ENCODE results near the gene PACSIN1. TPM values are rescaled to one million over a fixed set of nuclear protein-coding genes. Genes with fewer than 3 reads are reported as not detected.

Gene PACSIN1
- total and polyA plus RNA-seq, 2 of the 4 experiments (the other 2 are of a cell fraction), result 0.02 TPM; not detected in 1

DNA sequence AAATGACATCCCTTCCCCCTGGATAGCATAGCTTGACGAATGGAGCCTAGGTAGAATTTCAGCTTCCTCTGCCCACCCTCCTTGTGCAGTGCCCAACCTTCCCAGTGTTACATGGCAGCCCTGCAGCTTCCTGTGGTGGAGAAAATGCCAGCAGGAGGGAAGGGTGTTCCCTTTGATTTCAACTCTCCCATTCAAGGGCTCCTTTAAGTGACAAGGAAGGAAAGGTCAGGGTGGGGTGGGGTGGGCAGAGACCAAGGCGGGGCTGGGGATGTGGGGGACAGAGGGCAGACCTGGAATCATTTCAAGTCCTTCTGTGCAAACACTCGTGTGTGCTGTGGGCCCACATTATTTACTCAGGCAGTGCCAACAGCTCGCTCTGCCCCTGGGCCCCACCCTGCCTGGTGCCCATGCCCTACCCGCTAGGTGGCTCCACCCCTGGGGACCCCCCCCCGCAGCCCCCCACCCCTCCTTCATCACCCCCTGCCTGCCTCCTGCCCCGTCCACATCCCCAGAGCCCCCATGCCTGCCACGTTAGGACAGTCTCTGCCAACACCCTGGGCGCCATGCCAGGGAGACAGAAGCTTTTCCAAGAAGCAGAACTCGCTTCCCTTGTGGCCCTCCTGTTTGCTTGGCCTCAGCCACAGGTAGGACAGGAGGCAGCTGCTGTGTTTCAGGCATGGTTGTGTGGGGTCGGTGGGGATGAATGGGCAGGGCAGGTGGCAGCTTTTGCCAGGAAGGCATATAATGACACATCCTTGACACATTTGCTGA is 80.9 kb downstream of the PACSIN1 start:
- POLR2A ChIA-PET (ENCODE audit: unreplicated experiment), result no interaction called here

More for the DNA sequence above, 80.9 kb downstream of the PACSIN1 start:
- dilution Hi-C loops (cut with HindIII; ENCODE audit: low sequenced_read_pairs, unreplicated experiment), result no loop called here
- CTCF ChIA-PET, result interaction anchor here (1.4 kb wide), 1 partner anchor 11 kb away, joined by 3 read pairs; no protein-coding TSS in a partner anchor
- no peaks in the 10 kb centered on the region for H3K9me3 ChIP-seq (ENCODE audit: control insufficient read depth, insufficient read depth, low read length)
- no peak overlapping the region for H2BK15ac ChIP-seq (ENCODE audit: low read depth, low read length)
- H3K79me1 ChIP-seq (ENCODE audit: low read depth in 1 of 2, low read length in 2 of 2), result no peaks in the 10 kb centered on the region
- no peak overlapping the region for H3K9ac ChIP-seq (ENCODE audit: low read depth, low read length)
- no peak overlapping the region for H2BK5ac ChIP-seq (ENCODE audit: low read depth, low read length, poor library complexity, severe bottlenecking)
- H3K4me3 ChIP-seq (ENCODE audit: insufficient read depth, low read depth, low read length), result no peak overlapping the region
- DNase-seq (no peak), ATAC-seq (ENCODE audit: low read depth) (no peak)
- 20% methylated on average over 1 of the region's 11 CpGs; no CpG with 5 or more reads in 1 of the 2 experiments for WGBS, 2 experiments (ENCODE audit: extremely low coverage in 2 of 2, insufficient read length in 1 of 2)
- H4K8ac ChIP-seq (ENCODE audit: low read depth in 2 of 2, low read length in 2 of 2), result no peak overlapping the region
- H4K5ac ChIP-seq (ENCODE audit: low read depth, low read length), result no peak overlapping the region
- H4K91ac ChIP-seq (ENCODE audit: insufficient read depth, low read depth, low read length), result no peak overlapping the region
- no peak overlapping the region for H2BK120ac ChIP-seq (ENCODE audit: low read depth, low read length)
- no peaks in the 10 kb centered on the region for H4K20me1 ChIP-seq (ENCODE audit: insufficient read depth, low read length)
- H3K4me1 ChIP-seq (ENCODE audit: control insufficient read depth, insufficient read depth, low read length), result peaks cover 5% of the 10 kb centered on the region; the same call in 1 of the 2 replicates
- peaks cover 22% of the 10 kb centered on the region; the same call in 1 of the 2 replicates for H3K27me3 ChIP-seq (ENCODE audit: control insufficient read depth, insufficient read depth, low read length)
- in situ Hi-C loops (cut with MboI; ENCODE audit: low sequenced_read_pairs), result no loop called here
- no peak overlapping the region for H3K14ac ChIP-seq (replicated peaks; ENCODE audit: low read depth, low read length)
- intact Hi-C loops (cut with micrococcal nuclease), result no loop called here
- H2AK5ac ChIP-seq (ENCODE audit: low read depth, low read length), result no peak overlapping the region
- no TSS peak for BruUV-seq (replicated peaks)
- H2AFZ ChIP-seq (replicated peaks; ENCODE audit: low read length, poor library complexity), result no peak overlapping the region
- H3K36me3 ChIP-seq (ENCODE audit: control insufficient read depth, insufficient read depth, low read length), result no peaks in the 10 kb centered on the region
- TF ChIP-seq MAFK (IDR thresholded peaks at IDR 0.05; ENCODE audit: low read depth, low read length) (no peak), RCOR1 (IDR thresholded peaks at IDR 0.05; ENCODE audit: insufficient replicate concordance, low read length) (no peak), RFX5 (IDR thresholded peaks at IDR 0.05; ENCODE audit: low read depth, low read length) (no peak), MAZ (IDR thresholded peaks at IDR 0.05; ENCODE audit: borderline replicate concordance, low read depth, low read length) (no peak), NFE2L2 (IDR thresholded peaks at IDR 0.05; ENCODE audit: low read depth, low read length) (no peak), FOS (IDR thresholded peaks at IDR 0.05; ENCODE audit: low read depth, low read length) (no peak), MXI1 (IDR thresholded peaks at IDR 0.05; ENCODE audit: borderline replicate concordance, low read depth, low read length) (no peak), CHD1 (IDR thresholded peaks at IDR 0.05; ENCODE audit: low read depth, low read length) (no peak)
- TF ChIP-seq, protein P1, sequence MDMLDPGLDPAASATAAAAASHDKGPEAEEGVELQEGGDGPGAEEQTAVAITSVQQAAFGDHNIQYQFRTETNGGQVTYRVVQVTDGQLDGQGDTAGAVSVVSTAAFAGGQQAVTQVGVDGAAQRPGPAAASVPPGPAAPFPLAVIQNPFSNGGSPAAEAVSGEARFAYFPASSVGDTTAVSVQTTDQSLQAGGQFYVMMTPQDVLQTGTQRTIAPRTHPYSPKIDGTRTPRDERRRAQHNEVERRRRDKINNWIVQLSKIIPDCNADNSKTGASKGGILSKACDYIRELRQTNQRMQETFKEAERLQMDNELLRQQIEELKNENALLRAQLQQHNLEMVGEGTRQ (IDR thresholded peaks at IDR 0.05; ENCODE audit: low read depth, low read length), result no peak
- TF ChIP-seq, protein P2, sequence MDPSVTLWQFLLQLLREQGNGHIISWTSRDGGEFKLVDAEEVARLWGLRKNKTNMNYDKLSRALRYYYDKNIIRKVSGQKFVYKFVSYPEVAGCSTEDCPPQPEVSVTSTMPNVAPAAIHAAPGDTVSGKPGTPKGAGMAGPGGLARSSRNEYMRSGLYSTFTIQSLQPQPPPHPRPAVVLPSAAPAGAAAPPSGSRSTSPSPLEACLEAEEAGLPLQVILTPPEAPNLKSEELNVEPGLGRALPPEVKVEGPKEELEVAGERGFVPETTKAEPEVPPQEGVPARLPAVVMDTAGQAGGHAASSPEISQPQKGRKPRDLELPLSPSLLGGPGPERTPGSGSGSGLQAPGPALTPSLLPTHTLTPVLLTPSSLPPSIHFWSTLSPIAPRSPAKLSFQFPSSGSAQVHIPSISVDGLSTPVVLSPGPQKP (IDR thresholded peaks at IDR 0.05; ENCODE audit: borderline replicate concordance, low read depth, low read length), result no peak
- H3K4ac ChIP-seq (ENCODE audit: low read depth, low read length), result no peak overlapping the region
- no peak overlapping the region for H2BK20ac ChIP-seq (ENCODE audit: low read depth, low read length)
- H3K9me1 ChIP-seq (ENCODE audit: insufficient read depth, low read length), result no peaks in the 10 kb centered on the region; the same call in 1 of the 2 replicates
- no peak overlapping the region for H3K27ac ChIP-seq (ENCODE audit: insufficient read depth, low read length)
- H2AK9ac ChIP-seq (replicated peaks; ENCODE audit: low read depth, low read length, poor library complexity), result no peak overlapping the region
- no peak overlapping the region for H3K23ac ChIP-seq (ENCODE audit: low read depth, low read length)
- H3K4me2 ChIP-seq (ENCODE audit: low read depth, low read length), result no peak overlapping the region
- H3K18ac ChIP-seq (ENCODE audit: low read depth, low read length), result no peak overlapping the region
- H3K56ac ChIP-seq (ENCODE audit: extremely low read depth, insufficient read depth, low read length), result no peak overlapping the region
